ENCODE results near the gene TAB2.

TAB2 gene

GRCh38 chr6:149317644-149318571 lies at the start of gene TAB2:
Gene TAB2, plus strand, starts transcription at chr6:149317712. Its CDS starts 52,286 bp downstream, at chr6:149369998.
- DNase-seq = peak; percentile 76

- DNase-seq = no peak
Observed at GRCh38 chr6:149268146-149268545, 49.4 kb upstream of the TAB2 start.

GRCh38 chr6:149268768-149269167 lies 48.7 kb upstream of the TAB2 start:
- DNase-seq = no peak

GRCh38 chr6:149270616-149271015 lies 46.9 kb upstream of the TAB2 start:
- no peak for DNase-seq

- DNase-seq = peak; percentile 49
Observed at GRCh38 chr6:149271348-149272340, 45.9 kb upstream of the TAB2 start.

- DNase-seq = no peak
Observed at GRCh38 chr6:149273318-149273717, 44.2 kb upstream of the TAB2 start.

GRCh38 chr6:149275621-149276020 lies 41.9 kb upstream of the TAB2 start:
- DNase-seq = no peak

- DNase-seq = no peak
Observed at GRCh38 chr6:149277621-149278020, 39.9 kb upstream of the TAB2 start.

GRCh38 chr6:149278997-149279396 lies 38.5 kb upstream of the TAB2 start:
- no peak for DNase-seq

- no peak for DNase-seq
Observed at GRCh38 chr6:149284904-149285303, 32.6 kb upstream of the TAB2 start.

- DNase-seq = no peak
Observed at GRCh38 chr6:149285626-149286025, 31.9 kb upstream of the TAB2 start.

- no peak for DNase-seq
Observed at GRCh38 chr6:149286905-149287304, 30.6 kb upstream of the TAB2 start.

- no peak for DNase-seq
Observed at GRCh38 chr6:149289192-149289781, 28.2 kb upstream of the TAB2 start.

- no peak for DNase-seq
Observed at GRCh38 chr6:149289966-149290365, 27.5 kb upstream of the TAB2 start.

GRCh38 chr6:149293244-149293643 lies 24.3 kb upstream of the TAB2 start:
- no peak for DNase-seq

GRCh38 chr6:149300563-149300962 lies 16.9 kb upstream of the TAB2 start:
- DNase-seq = no peak

GRCh38 chr6:149302723-149303122 lies 14.8 kb upstream of the TAB2 start:
- no peak for DNase-seq

- no peak for DNase-seq
Observed at GRCh38 chr6:149303468-149303867, 14.0 kb upstream of the TAB2 start.

GRCh38 chr6:149305372-149305771 lies 12.1 kb upstream of the TAB2 start:
- DNase-seq = no peak

GRCh38 chr6:149306967-149307366 lies 10.5 kb upstream of the TAB2 start:
- no peak for DNase-seq

- no peak for DNase-seq
Observed at GRCh38 chr6:149311293-149311692, 6.2 kb upstream of the TAB2 start.

GRCh38 chr6:149311766-149312165 lies 5.7 kb upstream of the TAB2 start:
- no peak for DNase-seq

GRCh38 chr6:149313070-149313469 lies 4.4 kb upstream of the TAB2 start:
- DNase-seq = no peak

Measured in CD4-positive, alpha-beta T cell treated with Interleukin-21 for 1 hour (primary cell).